Measurements from ENCODE around the gene UGDH.
A peak's percentile ranks its signal among the peaks of the same experiment; 100 is the strongest.
"Not testable (repeated sequence)": the region's sequence is repeated elsewhere in the genome, so short reads cannot be mapped to it uniquely, and the experiment has no call there.

Gene UGDH

GRCh38 chr4:39495446-39496213, 31.6 kb downstream of the UGDH start:
- DNase-seq (ENCODE audit: low spot score) (no peak), FAIRE-seq (no peak)

- DNase-seq (ENCODE audit: low spot score) (no peak), FAIRE-seq (no peak)
Observed at GRCh38 chr4:39494354-39494753, 32.9 kb downstream of the UGDH start.

DNA sequence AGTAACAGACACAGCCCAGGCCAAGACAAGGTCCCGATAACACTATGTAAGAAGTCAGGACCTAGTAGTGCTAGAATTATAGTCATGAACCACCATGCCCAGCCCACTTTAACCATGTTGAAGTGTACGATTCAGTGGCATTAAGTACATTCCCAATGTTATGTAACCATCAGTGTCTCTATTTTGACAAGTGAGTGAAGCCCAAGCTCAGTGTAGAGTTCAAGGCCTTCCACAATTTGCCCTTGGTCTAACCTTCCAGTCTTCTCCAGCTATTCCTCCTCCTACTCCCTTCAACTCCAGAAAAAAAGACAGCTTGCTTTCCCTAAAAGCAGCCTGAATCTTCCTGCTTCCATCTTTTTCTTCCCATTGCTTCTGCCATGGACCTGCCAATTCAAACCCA, 36.9 kb downstream of the UGDH start:
- DNase-seq (ENCODE audit: low spot score) (no peak), FAIRE-seq (no peak)

- FAIRE-seq (no peak), DNase-seq (ENCODE audit: low spot score) (no peak)
Observed at GRCh38 chr4:39486221-39486804, 40.9 kb downstream of the UGDH start.

- FAIRE-seq (no peak), DNase-seq (ENCODE audit: low spot score) (no peak)
Observed at GRCh38 chr4:39484582-39485272, 42.5 kb downstream of the UGDH start.

DNA sequence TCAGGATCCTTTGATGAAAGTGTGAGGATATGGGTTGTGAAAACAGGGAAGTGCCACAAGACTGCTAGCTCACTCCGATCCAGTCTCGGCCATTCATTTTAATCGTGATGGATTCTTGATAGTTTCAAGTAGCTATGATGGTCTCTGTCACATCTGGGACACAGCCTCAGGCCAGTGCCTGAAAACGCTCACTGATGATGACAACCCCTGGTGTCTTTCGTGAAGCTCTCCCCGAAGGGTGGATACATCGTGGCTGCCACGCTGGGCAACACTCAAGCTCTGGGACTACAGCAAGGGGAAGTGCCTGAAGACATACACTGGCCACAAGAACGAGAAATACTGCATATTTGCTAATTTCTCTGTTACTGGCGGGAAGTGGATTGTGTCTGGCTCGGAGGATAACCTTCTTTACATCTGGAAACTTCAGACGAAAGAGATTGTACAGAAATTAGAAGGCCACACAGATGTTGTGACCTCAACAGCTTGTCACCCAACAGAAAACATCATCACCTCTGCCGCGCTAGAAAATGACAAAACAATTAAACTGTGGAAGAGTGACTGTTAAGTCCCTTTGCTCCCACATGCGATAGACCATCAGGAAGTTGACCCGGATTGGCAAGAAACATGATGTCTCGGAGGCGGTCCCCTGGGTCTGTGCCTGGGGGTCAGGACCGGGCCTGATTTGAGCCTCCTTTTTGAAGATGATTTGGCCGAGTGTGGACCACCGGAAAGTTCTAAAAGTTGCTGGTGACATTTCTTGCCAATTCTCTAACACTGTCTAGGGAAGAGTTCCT, 46.1 kb downstream of the UGDH start:
- FAIRE-seq (no peak), DNase-seq (ENCODE audit: low spot score) (no peak)

GRCh38 chr4:39480251-39480650, 47.0 kb downstream of the UGDH start:
- FAIRE-seq (no peak), DNase-seq (ENCODE audit: low spot score) (no peak)

GRCh38 chr4:39476187-39476895, 50.9 kb downstream of the UGDH start:
- FAIRE-seq, result no peak
- no peak for DNase-seq (ENCODE audit: low spot score)

DNA sequence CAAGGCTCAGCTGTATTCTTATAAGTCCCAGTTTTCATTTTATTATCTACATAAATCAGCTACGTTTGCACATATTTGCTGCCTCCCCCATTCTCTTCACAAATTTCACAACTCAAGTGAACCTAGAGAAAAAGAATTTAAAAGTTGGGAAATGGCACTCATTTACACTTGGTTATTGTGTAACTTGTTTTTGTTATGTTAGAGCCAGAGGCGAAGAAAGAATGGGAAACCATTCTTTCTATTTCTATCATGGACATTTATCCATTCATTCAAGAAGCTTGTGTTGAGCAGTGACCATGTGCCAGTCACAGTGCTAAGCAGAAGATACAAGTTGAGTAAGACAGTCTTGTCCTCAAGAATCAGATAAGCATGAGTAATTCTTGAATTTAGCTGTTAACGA, 54.8 kb downstream of the UGDH start:
- FAIRE-seq, result no peak
- DNase-seq (ENCODE audit: low spot score), result no peak

GRCh38 chr4:39470402-39470801, 56.8 kb downstream of the UGDH start:
- FAIRE-seq, result no peak
- no peak for DNase-seq (ENCODE audit: low spot score)

GRCh38 chr4:39469429-39470077, 57.7 kb downstream of the UGDH start:
- DNase-seq (ENCODE audit: low spot score), result peak; percentile 65
- FAIRE-seq, result peak; percentile 74

DNA sequence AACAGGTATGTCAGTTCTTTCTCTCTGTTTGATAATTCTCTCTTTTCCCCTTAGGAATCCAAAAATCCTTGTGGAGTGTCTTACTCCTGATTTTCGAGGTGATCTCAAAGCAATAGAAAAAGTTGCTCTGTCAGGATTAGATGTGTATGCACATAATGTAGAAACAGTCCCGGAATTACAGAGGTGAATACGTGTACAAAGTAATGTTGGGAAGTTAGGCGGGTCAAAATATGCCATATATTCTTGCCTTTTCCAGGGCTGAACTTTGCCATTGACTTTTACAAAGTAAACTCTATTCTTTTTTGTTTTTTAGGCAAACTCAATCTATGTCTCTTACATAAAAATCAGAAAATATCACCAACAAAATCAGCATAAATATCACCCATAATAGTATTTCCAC, 59.8 kb downstream of the UGDH start:
- FAIRE-seq, result no peak
- no peak for DNase-seq (ENCODE audit: low spot score)

DNA sequence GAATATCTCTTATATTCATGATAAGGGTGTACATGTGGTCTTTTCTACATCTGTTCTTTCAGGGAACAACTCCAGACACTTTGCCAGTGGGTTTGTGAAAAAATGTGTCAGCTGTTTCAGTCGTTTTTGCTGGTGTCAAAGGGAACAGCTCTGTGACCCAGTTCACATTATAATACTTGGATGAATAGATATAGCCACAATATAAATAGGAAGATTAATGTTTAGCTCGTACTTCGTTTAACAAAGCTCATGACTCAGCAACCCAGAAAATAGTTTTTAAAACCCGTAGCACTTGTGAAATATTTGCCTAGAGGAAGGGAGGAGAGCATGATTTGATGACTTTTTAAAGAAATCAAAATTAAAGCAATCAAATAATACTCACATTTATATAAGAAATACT, 60.5 kb downstream of the UGDH start:
- no peak for DNase-seq (ENCODE audit: low spot score)
- FAIRE-seq, result no peak

GRCh38 chr4:39464886-39465501, 62.2 kb downstream of the UGDH start:
- peak; percentile 68 for DNase-seq (ENCODE audit: low spot score)
- no peak for FAIRE-seq

DNA sequence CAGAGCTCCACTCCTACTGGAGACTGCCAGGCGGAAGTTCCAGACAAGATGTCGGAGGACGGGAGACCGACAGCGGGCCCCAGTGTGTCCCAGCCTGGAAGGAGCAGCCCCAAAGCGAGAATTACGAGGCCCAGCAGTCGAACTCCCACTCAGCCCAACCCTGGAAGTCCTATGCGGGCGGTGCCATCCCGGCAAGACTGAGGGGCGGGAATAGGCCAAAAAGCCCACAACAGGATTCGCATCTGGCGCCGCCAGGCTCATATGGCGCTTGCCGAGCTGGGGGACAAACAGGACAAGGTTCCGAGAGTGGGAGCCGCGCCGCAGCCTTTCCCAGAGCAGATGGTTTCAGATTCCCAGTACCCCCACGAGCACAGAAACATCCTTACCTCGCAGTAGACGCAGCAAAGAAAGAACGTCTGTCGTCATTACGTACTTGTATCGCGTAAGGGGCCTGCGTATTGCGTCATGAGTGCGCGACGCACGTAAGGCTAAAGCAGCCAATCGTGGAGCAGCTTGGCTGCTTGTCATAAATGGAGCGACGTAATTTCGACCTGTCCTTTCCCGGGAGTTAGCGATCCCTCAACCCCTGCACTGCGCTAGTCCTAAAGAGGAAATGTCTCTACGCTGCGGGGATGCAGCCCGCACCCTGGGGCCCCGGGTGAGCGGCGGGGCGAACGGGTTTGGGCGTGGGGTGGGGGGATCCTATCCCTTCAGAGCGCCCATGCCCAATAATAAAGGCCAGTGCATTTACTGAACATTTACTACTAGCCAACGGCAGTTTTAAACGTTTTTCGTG, 68.5 kb downstream of the UGDH start, which contains the start of the genes LIAS and RPL9:
TSS of gene LIAS (plus strand) at position 552 of the 796 bp plus-strand sequence. CDS start at position 614, 62 bp downstream.
TSS of gene RPL9 (minus strand) at position 418 of the 796 bp plus-strand sequence. CDS start 483 bp downstream, outside the sequence.
- peak; percentile 98 for DNase-seq (ENCODE audit: low spot score)
- peak; percentile 98 for FAIRE-seq

DNA sequence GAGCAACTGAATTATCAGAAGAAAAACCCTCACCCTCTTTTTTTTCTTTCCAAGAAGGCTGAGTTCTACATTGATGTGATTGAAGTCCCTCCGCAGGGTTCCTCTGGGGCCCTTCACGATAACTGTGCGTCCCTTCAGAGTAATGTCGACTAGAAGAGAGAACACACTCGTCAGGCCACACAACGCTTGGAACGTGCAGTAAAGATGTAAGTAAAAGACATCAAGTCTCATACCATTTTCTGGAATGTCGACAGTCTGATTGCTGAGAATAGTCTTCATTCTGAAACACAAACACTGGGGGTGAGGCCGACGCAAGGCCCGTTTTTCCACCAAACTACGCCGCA, 69.1 kb downstream of the UGDH start:
- not testable (repeated sequence) for DNase-seq (ENCODE audit: low spot score)

DNA sequence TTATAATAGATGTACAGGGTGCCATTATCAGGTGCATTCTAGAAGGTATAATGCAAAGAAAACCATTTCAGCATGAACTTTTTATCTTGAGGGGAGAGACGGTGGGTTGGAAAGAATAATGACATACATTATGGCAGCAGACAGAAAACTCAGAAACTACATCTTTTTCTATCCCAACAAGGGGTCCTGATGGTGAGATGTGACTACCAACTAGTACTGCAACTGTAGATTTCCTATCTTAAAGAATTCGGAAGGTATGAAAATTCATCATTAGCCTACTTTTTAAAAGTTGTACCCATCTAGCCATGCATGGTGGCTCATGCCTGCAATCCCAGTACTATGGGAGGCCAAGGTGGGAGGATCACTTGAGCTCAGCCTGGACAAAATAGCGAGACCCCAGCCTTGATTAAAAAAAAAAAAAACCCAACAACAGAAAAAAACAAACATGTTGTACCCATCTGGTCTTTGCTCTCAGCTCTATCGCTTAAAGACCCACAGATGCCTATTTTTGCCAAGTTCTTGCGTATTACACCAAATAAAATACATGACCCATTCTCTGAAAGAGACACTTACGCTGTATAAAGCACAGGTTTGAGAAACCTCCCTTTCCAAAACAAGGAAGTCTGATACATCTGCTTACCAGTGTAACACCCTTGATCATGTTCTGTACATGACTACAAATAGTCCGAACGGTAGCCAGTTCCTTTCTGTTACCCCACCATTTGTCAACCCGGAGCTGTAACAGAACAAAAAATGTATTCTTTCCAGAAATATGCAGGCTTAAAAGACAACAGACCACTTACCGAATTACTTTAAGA, 70.1 kb downstream of the UGDH start:
- FAIRE-seq (no peak), DNase-seq (ENCODE audit: low spot score) (no peak)

More for the DNA sequence above, 69.1 kb downstream of the UGDH start:
- FAIRE-seq, result not testable (repeated sequence)

DNA sequence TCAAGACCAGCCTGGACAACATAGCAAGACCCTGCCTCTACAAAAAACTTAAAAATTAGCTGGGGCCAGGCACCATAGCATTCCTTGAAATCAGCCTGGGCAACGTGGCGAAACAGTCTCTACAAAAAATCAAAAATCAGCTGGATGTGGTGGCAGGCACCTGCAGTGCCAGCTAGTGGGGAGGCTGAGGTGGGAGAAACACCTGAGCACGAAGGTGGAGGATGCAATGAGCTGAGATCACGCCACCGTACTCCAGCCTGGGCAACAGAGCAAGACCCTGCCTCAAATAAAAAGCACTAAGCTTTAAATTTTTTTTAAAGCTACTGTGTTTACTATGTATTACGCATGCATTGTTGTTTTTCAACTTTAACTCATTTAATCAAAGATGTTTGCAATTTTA, 71.8 kb downstream of the UGDH start:
- DNase-seq (ENCODE audit: low spot score) (no peak), FAIRE-seq (no peak)
